Measurements from ENCODE around the gene ELL. TPM values are rescaled to one million over a fixed set of nuclear protein-coding genes. Genes with fewer than 3 reads are reported as not detected.
A peak's percentile ranks its signal among the peaks of the same experiment; 100 is the strongest.

The ELL gene
- total RNA-seq, 1 experiment from 2014 or later = 6.7 TPM

DNA sequence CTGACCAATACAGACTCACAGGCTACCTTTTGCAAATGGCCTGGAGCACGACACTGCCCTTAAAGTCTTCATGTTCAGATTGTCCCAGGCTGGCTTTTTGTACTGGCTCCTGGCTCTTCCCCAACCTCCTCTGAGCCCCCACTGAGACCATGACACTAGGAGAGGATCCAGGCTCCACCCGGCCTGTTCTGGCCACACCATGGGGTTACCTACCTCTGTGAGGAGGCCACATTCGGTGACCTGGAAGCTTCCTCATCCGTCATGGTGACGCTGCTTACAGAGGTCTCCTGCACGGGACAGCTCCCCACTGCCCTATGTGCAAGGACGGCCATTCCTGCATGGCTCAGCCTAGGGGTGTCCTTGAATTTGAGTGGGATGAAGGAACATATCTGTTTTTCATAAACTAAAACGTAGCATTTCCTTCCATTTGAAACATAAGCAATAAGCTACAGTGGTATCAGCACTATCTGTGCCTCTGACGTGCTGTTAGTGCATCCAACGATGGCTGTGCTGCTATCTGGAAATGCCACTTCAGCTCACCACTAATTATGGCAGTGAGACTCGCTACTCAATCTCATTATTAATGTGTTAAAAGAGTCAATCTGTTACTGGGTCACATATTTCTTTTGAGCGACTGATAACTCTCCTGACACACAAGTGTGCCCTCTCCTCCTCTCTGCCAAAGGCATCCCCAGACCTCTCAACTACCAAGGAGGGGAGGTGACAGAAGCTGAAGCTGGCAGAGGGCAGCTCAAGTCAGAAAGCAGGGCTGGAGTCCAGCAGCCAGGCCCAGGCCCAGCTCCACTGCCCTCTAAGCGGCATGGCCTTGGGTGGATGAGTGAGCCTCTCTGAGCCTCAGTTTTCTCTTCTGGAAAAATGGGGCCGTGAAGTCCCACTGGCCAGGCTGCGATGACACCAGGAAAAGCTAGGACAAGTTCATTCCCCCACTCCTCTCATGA, 29.6 kb downstream of the ELL start:
- DNase-seq (ENCODE audit: extremely low read depth, low read depth) = no peak

DNA sequence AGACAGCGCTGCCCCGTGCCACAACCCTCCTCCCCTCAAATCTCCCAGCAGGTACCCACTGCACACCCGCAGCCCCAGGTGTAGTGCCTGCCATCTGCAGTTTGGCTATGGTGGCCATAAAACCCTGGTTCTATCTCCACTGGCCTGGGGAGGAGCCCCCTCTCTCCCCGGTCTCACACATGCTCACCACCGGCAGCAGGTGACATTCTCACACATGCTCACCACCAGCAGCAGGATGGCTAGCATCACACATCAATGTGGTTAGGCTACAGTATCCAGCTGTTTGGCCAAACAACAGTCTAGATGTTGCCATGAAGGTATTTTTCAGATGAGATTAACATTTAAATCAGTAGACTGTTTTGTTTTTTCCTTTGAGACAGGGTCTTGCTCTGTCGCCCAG, 31.1 kb downstream of the ELL start:
- DNase-seq (ENCODE audit: extremely low read depth, low read depth) = no peak

- no peak for DNase-seq (ENCODE audit: extremely low read depth, low read depth)
Observed at GRCh38 chr19:18489627-18490184, 32.2 kb downstream of the ELL start.

DNA sequence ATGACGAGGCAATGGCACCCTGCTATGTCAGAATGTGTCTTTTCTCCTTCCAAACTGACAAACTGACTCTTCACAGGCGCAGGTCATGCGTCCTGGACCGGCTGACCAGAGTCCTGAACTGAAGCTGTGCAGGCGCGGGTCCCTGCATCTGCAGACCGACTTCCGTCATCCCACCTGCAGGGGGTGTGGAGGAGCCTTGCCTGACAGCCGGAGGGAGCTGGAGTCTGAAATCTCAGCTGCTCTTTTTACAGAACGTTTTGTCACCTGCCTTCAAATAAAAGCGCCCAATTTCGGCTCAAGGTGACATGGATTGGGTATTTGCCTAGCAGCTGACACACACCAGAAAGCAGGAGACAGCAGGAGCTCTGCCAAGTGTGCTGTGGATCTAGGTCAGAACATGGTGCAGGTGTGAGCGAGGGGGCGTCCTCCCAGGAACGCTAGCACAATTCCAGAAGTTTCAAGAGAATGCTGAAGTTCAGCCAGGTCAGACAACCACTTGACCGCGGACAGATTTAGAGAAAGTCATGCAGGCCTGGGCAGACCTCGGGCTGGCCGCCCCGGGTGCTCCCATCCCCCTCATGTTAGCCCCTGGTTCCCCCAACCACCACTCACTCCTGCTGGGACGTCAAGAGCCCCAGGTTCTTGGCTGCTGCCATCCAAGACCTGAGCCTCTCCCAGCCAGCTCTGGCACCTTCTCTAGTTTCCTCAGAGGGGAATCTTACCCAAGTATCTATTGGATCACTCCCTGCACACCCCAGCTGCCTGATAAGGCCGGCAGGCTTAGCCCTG, 32.8 kb downstream of the ELL start:
- no peak for DNase-seq (ENCODE audit: extremely low read depth, low read depth)

DNA sequence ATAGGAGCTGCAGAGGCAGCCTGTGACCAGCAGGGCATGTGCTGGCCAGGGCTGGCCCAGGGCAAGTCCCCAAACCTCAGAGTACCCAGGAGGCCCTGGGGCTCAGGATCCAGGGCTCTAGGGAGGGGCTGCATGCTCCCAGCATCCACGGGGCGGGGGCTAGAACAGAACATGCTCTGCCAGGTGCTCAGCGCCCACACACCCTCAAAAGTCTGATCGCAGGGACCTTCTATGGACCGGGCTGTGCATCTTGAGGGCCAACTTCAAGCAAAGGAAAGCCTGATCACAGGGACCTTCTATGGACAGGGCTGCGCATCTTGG, 33.5 kb downstream of the ELL start:
- DNase-seq (ENCODE audit: extremely low read depth, low read depth) = no peak

- no peak for DNase-seq (ENCODE audit: extremely low read depth, low read depth)
Observed at GRCh38 chr19:18487576-18488402, 34.1 kb downstream of the ELL start.

GRCh38 chr19:18486746-18487145, 35.1 kb downstream of the ELL start:
- no peak for DNase-seq (ENCODE audit: extremely low read depth, low read depth)

GRCh38 chr19:18484992-18485391, 36.9 kb downstream of the ELL start:
- no peak for DNase-seq (ENCODE audit: extremely low read depth, low read depth)

GRCh38 chr19:18483119-18483890, 38.6 kb downstream of the ELL start:
- no peak for DNase-seq (ENCODE audit: extremely low read depth, low read depth)

- DNase-seq (ENCODE audit: extremely low read depth, low read depth) = no peak
Observed at GRCh38 chr19:18481505-18482222, 40.2 kb downstream of the ELL start.

DNA sequence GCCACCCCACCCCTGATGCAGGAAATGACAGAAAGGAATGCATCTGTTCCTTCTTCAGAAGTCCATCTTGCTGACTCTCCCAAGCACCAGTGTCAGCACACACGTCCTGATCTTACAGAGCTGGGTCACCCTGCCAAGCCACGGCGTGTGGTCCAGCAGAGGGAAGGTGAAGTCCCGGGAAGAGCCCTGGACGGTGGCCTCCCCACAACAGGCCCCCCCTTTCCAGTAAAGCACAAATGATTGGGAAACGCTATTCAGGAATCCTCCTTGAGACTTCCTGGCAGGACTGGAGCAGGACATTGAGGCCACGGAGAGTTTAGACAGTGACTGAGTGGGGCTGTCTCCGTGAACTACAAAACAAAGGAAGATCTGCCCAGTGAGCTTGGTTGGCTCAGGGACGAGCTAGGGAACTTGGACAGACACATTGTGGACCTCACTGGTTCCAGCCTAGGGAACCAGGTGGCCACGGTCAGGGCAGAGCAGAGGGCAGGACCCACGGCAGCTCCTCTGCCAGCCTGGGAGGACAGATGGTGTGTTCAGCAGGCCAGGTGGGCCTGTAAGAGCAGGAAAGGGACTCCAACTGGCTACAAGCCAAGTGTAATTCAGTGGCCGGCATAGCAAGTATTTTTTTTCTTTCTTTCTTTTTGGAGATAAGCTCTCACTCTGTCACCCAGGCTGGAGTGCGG, 41.7 kb downstream of the ELL start:
- no peak for DNase-seq (ENCODE audit: extremely low read depth, low read depth)

DNA sequence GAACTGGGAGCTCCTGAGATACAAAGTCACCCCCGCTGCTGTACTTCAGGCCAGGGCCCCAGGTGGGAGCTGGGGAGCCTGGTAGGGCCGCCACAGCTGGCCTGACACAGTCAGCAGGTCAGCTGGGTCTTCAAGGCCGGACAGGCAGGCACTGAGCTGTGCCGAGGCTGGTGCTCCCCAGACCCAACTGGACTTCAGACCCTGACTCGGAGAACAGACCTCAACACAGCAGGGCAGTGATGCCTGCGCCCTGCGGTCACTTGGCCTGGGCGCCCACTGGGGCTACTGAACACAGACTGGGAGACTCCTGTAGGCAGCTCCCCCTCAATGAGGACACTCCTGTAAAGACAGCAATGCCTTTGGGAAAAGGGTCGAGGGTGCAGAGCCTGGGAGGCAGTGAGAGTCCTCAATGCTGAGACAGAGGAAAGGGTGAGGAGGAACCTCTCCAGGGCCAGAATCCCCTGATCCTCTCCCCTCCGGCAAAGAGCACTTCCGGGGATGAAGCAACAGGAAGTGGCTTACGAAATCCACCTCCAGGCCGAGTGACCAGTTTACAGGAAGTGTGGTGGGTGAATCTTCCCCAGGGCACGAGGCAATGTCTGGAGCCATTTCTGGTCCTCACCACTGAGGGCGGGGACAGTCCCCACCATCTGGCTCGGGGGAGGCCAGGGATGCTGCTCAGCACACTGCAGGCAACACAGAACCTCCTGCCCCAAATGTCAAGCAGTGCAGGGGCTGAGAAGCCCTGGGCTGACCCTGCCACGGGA, 43.1 kb downstream of the ELL start:
- peak; percentile 52 for DNase-seq (ENCODE audit: extremely low read depth, low read depth)

- no peak for DNase-seq (ENCODE audit: extremely low read depth, low read depth)
Observed at GRCh38 chr19:18477974-18478373, 43.9 kb downstream of the ELL start.

DNA sequence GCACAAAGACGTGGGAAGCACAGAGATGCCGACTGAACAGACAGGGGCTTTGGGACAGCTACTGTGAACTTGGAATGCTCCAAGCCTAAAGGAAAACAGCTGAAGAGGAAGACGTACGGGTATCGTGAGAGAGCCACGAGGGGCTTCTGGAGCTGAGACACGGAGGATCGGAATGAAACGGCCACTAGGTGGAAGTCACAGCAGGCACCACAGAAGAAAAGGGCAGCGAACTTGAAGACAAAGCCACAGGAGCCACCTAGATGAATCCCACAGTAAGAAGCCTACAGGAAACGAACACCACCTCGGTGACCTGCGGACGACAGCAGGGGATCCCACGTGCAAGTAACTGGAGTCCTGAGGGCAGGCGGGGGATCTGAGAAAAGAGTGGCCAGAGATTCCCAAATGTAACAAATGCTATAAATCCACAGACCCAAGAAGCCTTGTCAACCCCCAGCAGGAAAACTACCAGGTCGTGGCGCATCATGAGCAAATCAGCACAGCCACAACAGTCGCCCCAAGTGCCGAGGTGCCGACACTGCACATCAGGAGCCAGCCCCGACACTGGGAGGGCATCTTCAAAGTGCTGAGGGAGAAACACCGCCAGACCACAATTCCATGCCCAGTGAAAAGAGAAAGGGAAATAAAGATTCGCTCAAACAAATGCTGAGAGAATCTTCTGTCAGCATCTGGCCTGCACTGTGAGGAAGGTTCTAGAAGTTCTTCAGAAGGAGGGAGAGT, 44.7 kb downstream of the ELL start:
- no peak for DNase-seq (ENCODE audit: extremely low read depth, low read depth)

GRCh38 chr19:18476507-18477041, 45.3 kb downstream of the ELL start:
- no peak for DNase-seq (ENCODE audit: extremely low read depth, low read depth)

- no peak for DNase-seq (ENCODE audit: extremely low read depth, low read depth)
Observed at GRCh38 chr19:18475762-18476331, 46.0 kb downstream of the ELL start.

- DNase-seq (ENCODE audit: extremely low read depth, low read depth) = no peak
Observed at GRCh38 chr19:18475004-18475453, 46.8 kb downstream of the ELL start.
